WI38 (cell line): ENCODE results near the gene ARID1B.
A peak's percentile ranks its signal among the peaks of the same experiment; 100 is the strongest.

Source experiments
- H3K4me3 ChIP-seq: 2 replicates; pipeline ENCODE4 v1.5.1; 2011; ENCODE audit warnings: low read depth, mild to moderate bottlenecking, control low read depth, low read length
- TF ChIP-seq, protein P1 (sequence below): IDR thresholded peaks from 2 replicates; pipeline ENCODE4 v1.5.1; 2012; ENCODE audit warnings: low read depth, mild to moderate bottlenecking, control low read depth, low read length

ARID1B gene

DNA sequence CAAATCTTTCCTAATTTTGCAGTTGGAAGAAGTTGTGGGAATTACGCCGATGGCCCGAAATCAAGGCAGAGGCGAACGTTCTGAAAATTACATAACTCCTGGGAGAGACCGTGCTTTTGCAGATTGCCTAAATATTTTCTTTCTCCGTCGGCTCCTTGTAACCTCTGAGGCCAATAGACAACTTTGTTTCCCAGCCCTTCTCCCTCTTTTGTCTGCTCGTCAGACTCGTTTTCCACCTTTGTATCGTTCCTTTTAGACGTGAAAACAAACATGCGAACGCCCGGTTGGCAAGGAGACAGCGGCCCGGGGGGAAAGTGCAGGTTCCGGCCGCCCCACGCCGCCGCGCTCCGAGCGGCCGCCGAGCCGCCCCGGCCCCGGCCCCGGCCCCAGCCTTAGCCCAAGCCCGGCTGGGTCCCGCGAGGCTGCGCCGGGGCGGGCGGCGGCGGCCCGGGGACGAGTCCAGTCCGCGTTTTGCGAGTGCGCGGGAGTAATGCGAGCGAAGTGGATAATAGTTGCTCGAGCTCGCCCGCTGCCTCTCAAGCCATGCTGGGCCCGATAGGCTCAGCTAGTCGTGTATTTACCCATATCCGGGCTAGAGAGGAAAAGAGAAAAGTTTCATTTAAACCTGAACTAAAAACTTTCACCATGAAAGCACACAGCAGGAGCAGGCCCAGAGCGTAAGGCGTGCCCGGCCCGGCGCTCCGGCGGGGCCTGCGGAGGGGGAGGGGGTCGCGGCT, at the start of gene ARID1B:
TSS of gene ARID1B (plus strand) at position 539 of the 737 bp plus-strand sequence. CDS start 303 bp downstream, outside the sequence.
- peak within 1 kb of the TSS; percentile 81 for H3K4me3 ChIP-seq
- TF ChIP-seq, protein P1, sequence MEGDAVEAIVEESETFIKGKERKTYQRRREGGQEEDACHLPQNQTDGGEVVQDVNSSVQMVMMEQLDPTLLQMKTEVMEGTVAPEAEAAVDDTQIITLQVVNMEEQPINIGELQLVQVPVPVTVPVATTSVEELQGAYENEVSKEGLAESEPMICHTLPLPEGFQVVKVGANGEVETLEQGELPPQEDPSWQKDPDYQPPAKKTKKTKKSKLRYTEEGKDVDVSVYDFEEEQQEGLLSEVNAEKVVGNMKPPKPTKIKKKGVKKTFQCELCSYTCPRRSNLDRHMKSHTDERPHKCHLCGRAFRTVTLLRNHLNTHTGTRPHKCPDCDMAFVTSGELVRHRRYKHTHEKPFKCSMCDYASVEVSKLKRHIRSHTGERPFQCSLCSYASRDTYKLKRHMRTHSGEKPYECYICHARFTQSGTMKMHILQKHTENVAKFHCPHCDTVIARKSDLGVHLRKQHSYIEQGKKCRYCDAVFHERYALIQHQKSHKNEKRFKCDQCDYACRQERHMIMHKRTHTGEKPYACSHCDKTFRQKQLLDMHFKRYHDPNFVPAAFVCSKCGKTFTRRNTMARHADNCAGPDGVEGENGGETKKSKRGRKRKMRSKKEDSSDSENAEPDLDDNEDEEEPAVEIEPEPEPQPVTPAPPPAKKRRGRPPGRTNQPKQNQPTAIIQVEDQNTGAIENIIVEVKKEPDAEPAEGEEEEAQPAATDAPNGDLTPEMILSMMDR: no peak

DNA sequence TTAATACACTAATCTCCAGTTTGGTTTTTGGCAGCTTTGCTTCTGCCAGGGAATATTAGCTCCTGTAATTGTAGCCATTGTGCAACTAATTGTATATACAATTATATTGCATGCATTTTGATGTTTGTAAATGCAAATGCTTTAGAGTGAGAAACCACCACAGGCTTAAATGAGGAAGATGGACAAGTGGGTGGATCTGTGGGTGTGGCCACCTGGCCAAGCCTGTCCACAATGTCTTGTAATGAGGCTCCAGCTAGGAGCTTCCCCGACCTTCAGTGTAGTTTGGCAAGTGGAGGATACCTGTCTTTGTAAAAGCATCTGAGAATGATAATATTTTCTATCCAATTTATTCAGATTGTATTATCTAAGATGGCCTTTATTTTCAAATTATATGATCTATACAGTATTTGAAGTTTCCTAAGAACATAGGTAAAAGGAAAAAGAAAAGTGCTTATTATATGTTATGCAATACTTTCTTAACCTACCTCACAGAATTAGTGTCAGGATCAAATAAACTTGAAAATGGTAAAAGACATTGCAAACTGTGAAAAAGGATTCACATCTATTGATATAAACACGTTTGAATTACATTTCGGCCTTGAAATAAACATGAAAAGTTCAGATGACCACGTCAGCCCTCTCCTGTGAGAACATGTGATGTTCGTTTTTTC, 49.3 kb upstream of the ARID1B start:
- TF ChIP-seq, protein P1: no peak
- H3K4me3 ChIP-seq: no peak overlapping the region

DNA sequence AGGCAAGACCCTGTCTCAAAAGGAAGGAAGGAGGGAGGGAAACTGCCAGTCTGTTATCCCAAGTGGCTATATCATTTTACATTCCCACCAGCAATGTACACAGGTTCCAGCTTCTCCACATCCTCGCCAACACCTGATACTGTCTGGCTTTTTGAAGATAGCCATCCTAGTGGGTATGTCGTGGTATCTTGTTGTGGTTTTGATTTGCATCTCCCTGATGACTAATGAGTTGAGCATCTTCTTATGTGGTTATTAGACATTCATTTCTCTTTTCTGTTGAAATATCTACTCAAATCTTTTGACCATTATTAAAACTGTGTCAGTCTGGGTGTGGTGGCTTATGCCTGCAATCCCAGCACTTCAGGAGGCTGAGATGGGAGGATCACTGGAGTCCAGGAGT, 47.9 kb upstream of the ARID1B start:
- no peak overlapping the region for H3K4me3 ChIP-seq
- TF ChIP-seq, protein P1: no peak

DNA sequence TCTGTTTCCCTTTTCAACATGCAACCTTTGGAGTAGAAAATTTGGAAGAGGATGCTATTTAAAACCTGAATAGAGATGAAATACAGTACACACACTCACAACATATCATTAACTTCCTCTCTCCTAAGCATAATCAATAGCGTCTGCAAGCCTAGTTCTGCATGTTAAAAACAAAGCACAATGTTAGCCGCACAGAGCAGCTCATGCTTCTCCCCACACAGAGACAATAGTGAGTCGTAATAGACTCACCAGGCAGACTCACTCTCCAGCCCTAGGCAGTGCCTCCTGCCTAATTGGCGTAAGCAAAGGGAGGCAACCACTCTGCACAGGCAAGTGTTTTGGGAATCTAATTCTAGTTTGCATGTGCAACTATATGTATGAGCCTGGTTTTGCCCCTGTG, 45.8 kb upstream of the ARID1B start:
- H3K4me3 ChIP-seq: no peak overlapping the region
- TF ChIP-seq, protein P1: no peak

DNA sequence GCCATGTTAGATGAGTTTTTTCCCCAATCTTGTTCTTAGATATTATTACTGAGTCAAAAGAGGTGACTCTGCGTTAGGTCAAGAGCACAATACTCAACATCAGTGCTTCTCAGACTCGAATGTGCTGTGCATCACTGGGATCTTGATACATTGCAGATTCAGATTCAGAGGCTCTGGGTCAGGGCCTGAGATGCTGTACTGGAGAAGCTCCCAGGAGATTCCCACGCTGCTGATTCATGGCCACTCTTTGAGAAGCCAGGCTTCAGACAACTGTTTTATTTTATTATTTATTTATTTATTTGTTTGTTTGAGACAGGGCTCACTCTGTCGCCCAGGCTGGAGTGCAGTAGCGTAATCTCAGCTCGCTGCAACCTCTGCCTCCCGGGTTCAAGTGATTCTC, 41.4 kb upstream of the ARID1B start:
- TF ChIP-seq, protein P1: no peak
- no peak overlapping the region for H3K4me3 ChIP-seq

DNA sequence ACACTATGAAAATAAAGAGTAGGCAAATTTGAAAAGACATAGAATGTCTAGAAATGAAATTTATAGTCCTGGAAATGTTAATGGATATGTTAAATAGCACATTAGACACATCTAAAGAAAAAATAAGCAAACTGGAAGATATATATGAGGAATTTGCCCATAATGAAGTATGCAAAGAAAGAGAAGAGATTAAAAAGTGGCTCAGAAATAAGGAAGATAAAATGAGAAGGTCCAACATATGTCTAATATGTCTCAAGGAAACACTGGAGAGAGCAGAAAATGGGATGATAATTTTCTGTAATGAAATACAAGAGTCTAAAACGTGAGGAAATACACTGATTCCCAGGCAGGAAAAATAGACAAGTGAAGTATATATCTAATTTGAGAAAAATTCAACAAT, 36.6 kb upstream of the ARID1B start:
- H3K4me3 ChIP-seq: no peak overlapping the region
- TF ChIP-seq, protein P1: no peak

DNA sequence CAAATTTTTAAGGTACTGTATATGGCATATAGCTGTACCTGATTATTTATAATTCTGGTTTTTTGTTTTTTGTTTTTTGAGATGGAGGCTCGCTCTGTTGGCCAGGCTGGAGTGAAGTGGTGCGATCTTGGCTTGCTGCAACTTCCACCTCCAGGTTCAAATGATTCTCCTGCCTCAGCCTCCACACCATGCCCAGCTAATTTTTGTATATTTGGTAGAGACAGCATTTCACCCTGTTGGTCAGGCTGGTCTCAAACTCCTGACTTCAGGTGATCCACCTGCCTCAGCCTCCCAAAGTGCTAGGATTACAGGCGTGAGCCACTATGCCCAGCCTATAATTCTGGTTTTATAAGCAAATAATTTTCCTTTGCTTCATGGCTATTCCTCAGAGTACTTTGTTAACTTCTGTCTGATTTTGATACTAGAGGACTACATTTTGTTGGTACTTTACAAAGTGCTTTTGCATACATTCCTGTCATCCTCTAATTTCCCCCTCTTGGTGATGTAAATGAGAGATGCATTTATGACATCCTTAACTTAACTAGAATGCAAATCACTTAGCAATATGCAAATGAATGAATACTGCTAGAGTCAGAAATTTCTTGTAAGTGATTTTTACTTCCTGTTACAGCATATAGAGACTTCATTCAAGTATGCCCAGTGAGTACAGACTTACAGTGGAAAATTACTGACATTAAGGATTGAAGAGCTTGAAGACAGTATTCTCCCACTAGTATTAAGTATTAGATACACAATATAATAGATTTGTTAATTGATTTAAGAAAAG, 35.7 kb upstream of the ARID1B start:
- TF ChIP-seq, protein P1: no peak
- H3K4me3 ChIP-seq: no peak overlapping the region
